ENCODE results near the gene DBT.

Gene DBT

DNA sequence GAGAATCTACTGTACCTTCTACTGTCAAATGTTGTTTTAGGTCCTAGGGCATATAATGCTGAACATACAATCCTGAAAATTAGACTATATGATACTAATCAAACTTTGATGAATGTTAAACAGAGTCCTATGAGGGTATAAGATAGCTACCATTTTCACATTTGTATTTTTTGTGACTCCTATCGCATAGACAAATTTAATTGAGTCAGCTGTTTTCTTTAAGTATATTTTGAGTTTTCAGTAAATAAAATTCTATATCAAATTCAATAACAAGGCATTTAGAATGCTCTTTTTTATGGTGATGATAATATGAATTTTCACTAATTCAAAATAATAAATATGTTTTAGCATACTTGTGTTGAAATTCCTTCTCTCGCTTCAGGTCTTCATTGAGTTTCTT lies 81.6 kb downstream of the DBT start:
- TF ChIP-seq, protein P1, sequence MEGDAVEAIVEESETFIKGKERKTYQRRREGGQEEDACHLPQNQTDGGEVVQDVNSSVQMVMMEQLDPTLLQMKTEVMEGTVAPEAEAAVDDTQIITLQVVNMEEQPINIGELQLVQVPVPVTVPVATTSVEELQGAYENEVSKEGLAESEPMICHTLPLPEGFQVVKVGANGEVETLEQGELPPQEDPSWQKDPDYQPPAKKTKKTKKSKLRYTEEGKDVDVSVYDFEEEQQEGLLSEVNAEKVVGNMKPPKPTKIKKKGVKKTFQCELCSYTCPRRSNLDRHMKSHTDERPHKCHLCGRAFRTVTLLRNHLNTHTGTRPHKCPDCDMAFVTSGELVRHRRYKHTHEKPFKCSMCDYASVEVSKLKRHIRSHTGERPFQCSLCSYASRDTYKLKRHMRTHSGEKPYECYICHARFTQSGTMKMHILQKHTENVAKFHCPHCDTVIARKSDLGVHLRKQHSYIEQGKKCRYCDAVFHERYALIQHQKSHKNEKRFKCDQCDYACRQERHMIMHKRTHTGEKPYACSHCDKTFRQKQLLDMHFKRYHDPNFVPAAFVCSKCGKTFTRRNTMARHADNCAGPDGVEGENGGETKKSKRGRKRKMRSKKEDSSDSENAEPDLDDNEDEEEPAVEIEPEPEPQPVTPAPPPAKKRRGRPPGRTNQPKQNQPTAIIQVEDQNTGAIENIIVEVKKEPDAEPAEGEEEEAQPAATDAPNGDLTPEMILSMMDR (IDR thresholded peaks at IDR 0.05; ENCODE audit: low read depth, low read length), result no peak

DNA sequence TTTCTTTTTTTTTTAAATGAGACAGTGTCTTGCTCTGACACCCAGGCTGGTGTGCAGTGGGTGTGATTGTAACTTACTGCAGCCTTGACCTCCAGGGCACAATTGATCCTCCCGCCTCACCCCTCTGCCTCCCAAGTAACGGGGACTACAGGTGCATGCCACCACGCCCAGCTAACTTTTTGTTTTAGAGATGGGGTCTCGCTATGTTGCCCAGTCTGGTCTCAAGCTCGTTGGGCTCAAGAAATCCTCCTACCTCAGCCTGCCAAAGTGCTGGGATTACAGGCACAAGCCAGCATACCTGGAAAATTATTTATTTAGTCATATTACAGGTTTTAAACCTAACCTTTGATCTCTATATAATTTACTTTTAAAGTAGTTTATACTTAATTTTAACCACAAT lies 84.9 kb downstream of the DBT start:
- no peak for DNase-seq (ENCODE audit: low read depth in 2 of 2)
- H3K4me3 ChIP-seq (replicated peaks in 1 of 2; ENCODE audit: low read depth in 2 of 2, low read length in 2 of 2), result no peak overlapping the region
- TF ChIP-seq, protein P1 (IDR thresholded peaks at IDR 0.05; ENCODE audit: low read depth, low read length), result no peak

More for the DNA sequence above, 81.6 kb downstream of the DBT start:
- DNase-seq (ENCODE audit: low read depth in 2 of 2), result no peak
- no peak overlapping the region for H3K4me3 ChIP-seq (replicated peaks in 1 of 2; ENCODE audit: low read depth in 2 of 2, low read length in 2 of 2)

DNA sequence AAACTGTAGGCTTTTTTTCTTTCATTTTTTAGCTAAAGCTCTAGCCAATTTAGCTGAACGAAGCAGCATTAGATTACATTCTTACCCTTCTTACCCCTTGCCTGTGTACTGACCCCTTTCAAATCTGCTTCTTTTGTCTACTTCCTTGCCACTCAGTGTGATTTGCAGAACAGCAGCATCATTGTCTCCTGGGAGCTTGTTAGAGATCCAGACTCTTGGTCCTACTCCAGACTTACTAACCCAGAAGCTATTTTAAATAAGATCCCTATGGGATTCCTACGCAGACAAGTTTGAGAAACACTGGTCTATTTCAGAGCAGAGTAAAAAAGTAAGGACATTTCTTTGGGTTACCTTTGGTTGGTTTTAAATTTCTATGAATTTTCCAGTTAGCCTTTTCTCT lies 85.4 kb downstream of the DBT start:
- peak; percentile 86 to 93 for DNase-seq (ENCODE audit: low read depth in 2 of 2)
- TF ChIP-seq, protein P1 (IDR thresholded peaks at IDR 0.05; ENCODE audit: low read depth, low read length), result no peak
- H3K4me3 ChIP-seq (replicated peaks in 1 of 2; ENCODE audit: low read depth in 2 of 2, low read length in 2 of 2), result no peak overlapping the region

DNA sequence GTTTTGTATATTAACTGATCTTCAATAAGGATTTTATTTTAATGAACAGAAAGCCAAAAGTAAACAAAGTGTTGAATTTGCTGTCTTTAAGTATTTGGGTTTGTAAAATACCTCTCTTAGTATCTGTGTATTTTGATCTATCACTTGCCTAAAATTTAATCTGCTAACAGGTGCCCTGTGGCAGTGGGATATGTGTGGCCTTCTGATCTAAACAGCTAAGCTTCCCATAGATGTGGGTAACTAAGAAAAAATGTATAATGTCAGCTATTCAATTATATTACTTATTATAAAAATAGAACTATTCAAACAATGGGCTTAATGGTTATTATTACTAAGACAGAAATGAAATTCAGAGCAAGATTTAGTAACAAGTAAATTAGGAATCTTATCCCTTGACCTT lies 86.8 kb downstream of the DBT start:
- H3K4me3 ChIP-seq (replicated peaks in 1 of 2; ENCODE audit: low read depth in 2 of 2, low read length in 2 of 2), result no peak overlapping the region
- TF ChIP-seq, protein P1 (IDR thresholded peaks at IDR 0.05; ENCODE audit: low read depth, low read length), result no peak
- DNase-seq (ENCODE audit: low read depth in 2 of 2), result no peak

DNA sequence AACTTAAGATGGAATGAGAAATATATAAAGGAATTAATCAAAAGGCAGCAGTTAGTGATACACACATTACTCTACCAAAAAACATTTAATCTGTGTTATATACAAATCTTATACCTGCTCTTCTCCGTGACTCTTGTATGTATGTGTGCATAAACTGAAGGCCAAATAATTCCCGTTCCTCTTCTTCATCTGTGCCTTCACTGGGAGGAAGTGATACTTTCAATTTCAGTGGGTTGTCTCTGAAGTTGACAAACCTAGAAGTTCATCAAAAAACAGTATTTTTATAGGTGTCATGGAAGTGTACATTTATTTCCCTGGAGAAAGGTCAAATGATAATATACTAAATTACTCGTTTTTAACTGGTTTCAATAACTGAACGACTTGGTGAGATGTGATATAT lies 97.4 kb downstream of the DBT start:
- TF ChIP-seq, protein P1 (IDR thresholded peaks at IDR 0.05; ENCODE audit: low read depth, low read length), result no peak
- no peak for DNase-seq (ENCODE audit: low read depth in 2 of 2)

DNA sequence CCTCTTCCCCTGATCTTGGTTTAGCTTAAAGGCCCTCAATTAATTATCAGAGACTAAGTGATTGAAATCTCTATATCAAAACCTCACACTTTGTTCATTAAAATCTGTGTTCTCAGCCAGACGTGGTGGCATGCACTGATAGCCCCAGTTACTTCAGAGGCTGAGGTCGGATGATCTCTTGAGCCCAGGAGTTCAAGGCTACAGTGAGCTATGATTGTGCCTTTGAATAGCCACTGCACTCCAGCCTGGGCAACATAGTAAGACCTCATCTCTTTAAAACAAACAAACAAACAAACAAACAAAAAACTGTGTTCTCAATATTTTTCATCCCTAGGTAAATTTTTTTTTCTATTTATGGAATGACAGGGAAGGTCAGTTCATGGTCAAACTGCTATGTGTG lies 98.0 kb downstream of the DBT start:
- H3K4me3 ChIP-seq (replicated peaks in 1 of 2; ENCODE audit: low read depth in 2 of 2, low read length in 2 of 2), result no peak overlapping the region
- DNase-seq (ENCODE audit: low read depth in 2 of 2), result no peak
- TF ChIP-seq, protein P1 (IDR thresholded peaks at IDR 0.05; ENCODE audit: low read depth, low read length), result no peak

More for the DNA sequence above, 97.4 kb downstream of the DBT start:
- H3K4me3 ChIP-seq (replicated peaks in 1 of 2; ENCODE audit: low read depth in 2 of 2, low read length in 2 of 2), result no peak overlapping the region

DNA sequence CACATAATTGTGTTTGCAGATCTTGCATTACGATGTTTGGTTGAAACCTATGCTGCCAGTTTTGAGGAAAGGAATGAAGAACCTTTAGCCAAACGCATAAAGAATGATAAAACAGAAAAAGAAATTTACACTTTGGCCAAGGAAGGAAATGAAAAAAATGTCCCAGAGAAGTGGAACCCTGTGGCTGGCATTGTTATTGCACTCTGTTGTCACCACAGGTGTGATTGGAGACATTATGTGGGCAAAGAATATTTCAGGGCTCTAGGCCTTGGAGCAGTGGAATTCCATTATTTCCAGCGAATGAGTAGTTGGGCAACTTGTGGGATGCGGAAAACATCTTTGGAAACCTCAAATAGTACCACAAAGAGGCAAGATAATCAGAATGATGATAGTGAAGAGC lies 101.8 kb downstream of the DBT start:
- no peak overlapping the region for H3K4me3 ChIP-seq (replicated peaks in 1 of 2; ENCODE audit: low read depth in 2 of 2, low read length in 2 of 2)
- DNase-seq (ENCODE audit: low read depth in 2 of 2), result no peak
- TF ChIP-seq, protein P1 (IDR thresholded peaks at IDR 0.05; ENCODE audit: low read depth, low read length), result no peak

Data from cardiac fibroblast (primary cell).